ENCODE data around the gene ALPG.

GRCh38 chr2:232402518-232402917 is 4.1 kb upstream of the ALPG start:
- TF ChIP-seq CTCF (IDR thresholded peaks at IDR 0.05; ENCODE audit: borderline replicate concordance, extremely low read depth, low read length, poor library complexity, severe bottlenecking) (no peak), EZH2 (IDR thresholded peaks at IDR 0.05; ENCODE audit: borderline replicate concordance, low read depth, low read length, severe bottlenecking) (no peak)

Data from DND-41 (cell line).